ENCODE data around the gene PCBP3. TPM values are rescaled to one million over a fixed set of nuclear protein-coding genes. Genes with fewer than 3 reads are reported as not detected.

Gene PCBP3
- total and polyA plus RNA-seq, 2 donors from 2014 or later, result 2.3 to 5.4 TPM

DNA sequence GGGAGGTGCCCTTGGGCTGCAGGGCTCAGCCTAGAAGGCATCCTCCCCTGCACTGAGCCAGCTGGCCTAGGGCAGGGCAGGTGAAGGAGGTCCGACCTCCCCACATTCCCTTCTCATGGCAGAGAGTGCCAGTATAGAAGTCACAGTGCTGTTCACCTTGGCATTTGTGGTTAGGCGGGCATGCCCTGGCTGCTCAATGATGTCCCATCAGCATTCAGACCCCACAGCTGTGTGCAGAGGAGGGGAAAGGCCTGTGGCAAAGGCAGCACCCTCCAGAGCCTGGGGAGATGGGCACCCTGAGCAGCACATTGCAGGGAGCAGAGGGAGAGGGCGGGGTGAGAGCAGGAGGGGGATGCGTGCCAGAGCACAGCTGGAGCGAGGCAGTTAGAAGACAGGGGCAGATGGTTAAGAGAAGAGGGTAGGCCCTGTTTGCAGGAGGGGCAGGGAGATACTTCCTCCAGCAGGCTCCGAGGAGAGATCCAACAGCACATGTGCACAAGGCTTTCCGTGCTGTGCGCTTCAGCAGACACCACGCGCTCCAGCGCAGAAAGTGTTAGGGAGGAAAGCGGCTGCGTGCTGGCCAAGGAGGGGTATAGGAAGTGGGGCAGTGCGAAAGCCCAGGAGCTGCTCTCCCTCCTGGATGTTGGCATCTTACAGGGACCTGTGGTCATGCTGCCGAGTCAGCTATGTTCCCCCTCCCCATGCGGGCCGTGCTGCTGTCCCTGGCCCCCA is 294.4 kb downstream of the PCBP3 start:
- TF ChIP-seq, protein P1, sequence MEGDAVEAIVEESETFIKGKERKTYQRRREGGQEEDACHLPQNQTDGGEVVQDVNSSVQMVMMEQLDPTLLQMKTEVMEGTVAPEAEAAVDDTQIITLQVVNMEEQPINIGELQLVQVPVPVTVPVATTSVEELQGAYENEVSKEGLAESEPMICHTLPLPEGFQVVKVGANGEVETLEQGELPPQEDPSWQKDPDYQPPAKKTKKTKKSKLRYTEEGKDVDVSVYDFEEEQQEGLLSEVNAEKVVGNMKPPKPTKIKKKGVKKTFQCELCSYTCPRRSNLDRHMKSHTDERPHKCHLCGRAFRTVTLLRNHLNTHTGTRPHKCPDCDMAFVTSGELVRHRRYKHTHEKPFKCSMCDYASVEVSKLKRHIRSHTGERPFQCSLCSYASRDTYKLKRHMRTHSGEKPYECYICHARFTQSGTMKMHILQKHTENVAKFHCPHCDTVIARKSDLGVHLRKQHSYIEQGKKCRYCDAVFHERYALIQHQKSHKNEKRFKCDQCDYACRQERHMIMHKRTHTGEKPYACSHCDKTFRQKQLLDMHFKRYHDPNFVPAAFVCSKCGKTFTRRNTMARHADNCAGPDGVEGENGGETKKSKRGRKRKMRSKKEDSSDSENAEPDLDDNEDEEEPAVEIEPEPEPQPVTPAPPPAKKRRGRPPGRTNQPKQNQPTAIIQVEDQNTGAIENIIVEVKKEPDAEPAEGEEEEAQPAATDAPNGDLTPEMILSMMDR (IDR thresholded peaks at IDR 0.05; ENCODE audit: borderline replicate concordance, extremely low read depth, insufficient read depth), result no peak
- no peak for FAIRE-seq
- H3K9me3 ChIP-seq (ENCODE audit: control insufficient read depth in 2 of 3, insufficient read depth in 1 of 3, low read length in 3 of 3), result peaks cover 0 to 22% (median 2%) of the 10 kb centered on the region in 3 donors
- H3K27me3 ChIP-seq (ENCODE audit: control insufficient read depth, insufficient read depth, low read length), result no peaks in the 10 kb centered on the region
- no peak for DNase-seq
- H3K4me3 ChIP-seq (ENCODE audit: low read length in 3 of 3), result no peak overlapping the region
- intact Hi-C loops (cut with DNase I), result no loop called here
- no peak overlapping the region for H3K9ac ChIP-seq (ENCODE audit: low read length in 3 of 3)
- H3K4me1 ChIP-seq (ENCODE audit: control insufficient read depth in 2 of 3, insufficient read depth in 2 of 3, low read depth in 1 of 3, low read length in 3 of 3), result no peaks in the 10 kb centered on the region
- no peaks in the 10 kb centered on the region for H3K36me3 ChIP-seq (ENCODE audit: control insufficient read depth in 2 of 3, insufficient read depth in 3 of 3, low read length in 3 of 3)
- no peak overlapping the region for H3K27ac ChIP-seq (ENCODE audit: low read depth in 2 of 2, low read length in 2 of 2)

DNA sequence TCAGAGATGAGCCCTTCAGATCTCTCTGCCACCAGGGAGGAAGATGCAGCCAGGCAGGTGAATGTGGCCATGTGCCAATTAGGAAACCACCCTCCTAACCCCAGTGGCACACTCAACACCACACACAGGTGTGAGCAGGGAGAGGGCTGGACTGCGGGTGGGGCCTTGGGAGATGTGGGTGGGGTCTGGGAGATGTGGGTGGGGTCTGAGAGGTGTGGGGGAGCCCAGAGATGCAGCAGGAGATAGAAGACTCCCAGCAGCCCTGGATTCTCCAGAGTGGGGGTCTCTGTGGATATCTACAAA is 294.9 kb downstream of the PCBP3 start:
- H3K4me1 ChIP-seq (ENCODE audit: control insufficient read depth in 2 of 3, insufficient read depth in 2 of 3, low read depth in 1 of 3, low read length in 3 of 3), result no peaks in the 10 kb centered on the region
- DNase-seq, result no peak
- no peaks in the 10 kb centered on the region for H3K27me3 ChIP-seq (ENCODE audit: control insufficient read depth, insufficient read depth, low read length)
- H3K4me3 ChIP-seq (ENCODE audit: low read length in 3 of 3), result no peak overlapping the region
- no peak overlapping the region for H3K27ac ChIP-seq (ENCODE audit: low read depth in 2 of 2, low read length in 2 of 2)
- FAIRE-seq, result no peak
- intact Hi-C loops (cut with DNase I), result no loop called here
- peaks cover 0 to 22% (median 2%) of the 10 kb centered on the region in 3 donors for H3K9me3 ChIP-seq (ENCODE audit: control insufficient read depth in 2 of 3, insufficient read depth in 1 of 3, low read length in 3 of 3)
- TF ChIP-seq, protein P1 (IDR thresholded peaks at IDR 0.05; ENCODE audit: borderline replicate concordance, extremely low read depth, insufficient read depth), result no peak
- H3K9ac ChIP-seq (ENCODE audit: low read length in 3 of 3), result no peak overlapping the region
- no peaks in the 10 kb centered on the region for H3K36me3 ChIP-seq (ENCODE audit: control insufficient read depth in 2 of 3, insufficient read depth in 3 of 3, low read length in 3 of 3)

DNA sequence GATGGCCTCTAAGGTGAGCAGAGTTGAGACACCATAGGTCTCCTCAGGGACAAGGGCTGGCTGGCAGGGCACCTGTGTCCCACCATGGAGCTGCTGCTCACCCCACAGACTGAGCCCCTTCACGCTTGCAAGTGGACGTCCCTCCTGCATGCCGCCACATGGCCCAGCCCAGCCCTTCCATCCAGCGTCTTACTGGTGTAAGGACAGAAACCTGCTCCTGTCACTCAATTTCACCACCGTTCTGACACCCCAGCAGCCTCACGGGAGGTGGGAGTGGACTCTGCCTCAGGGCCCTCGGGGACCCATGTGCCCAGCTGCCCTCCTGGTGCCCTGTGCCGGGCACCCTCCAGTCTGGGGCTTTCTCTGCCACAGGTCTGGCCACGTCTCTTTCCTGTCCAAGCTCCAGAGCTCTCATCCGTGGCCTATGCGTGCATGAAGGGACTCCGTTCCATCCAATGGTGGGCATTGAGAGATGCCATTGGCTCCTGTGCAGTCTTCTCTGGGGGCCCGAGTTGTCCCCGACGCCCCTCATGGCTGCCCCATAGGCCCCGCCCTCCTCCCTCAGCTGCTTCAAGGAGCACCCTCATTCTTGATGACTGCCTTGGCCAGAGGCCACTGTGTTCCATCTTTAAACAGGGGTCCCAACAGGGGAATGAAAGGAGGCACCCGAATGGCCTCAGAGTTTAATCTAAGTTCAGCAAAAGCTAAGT is 295.4 kb downstream of the PCBP3 start:
- Histone ChIP-seq H3K9me3 (ENCODE audit: control insufficient read depth in 2 of 3, insufficient read depth in 1 of 3, low read length in 3 of 3) (peaks cover 0 to 22% (median 2%) of the 10 kb centered on the region in 3 donors), H3K36me3 (ENCODE audit: control insufficient read depth in 2 of 3, insufficient read depth in 3 of 3, low read length in 3 of 3) (no peaks in the 10 kb centered on the region), H3K4me1 (ENCODE audit: control insufficient read depth in 2 of 3, insufficient read depth in 2 of 3, low read depth in 1 of 3, low read length in 3 of 3) (no peaks in the 10 kb centered on the region), H3K9ac (ENCODE audit: low read length in 3 of 3) (no peak overlapping the region), H3K27me3 (ENCODE audit: control insufficient read depth, insufficient read depth, low read length) (no peaks in the 10 kb centered on the region), H3K27ac (ENCODE audit: low read depth in 2 of 2, low read length in 2 of 2) (no peak overlapping the region), H3K4me3 (ENCODE audit: low read length in 3 of 3) (no peak overlapping the region)
- DNase-seq (no peak), FAIRE-seq (no peak)
- intact Hi-C loops (cut with DNase I), result no loop called here
- TF ChIP-seq, protein P1 (IDR thresholded peaks at IDR 0.05; ENCODE audit: borderline replicate concordance, extremely low read depth, insufficient read depth), result no peak

All from kidney (tissue), 14 donors.